Activated naive CD8-positive, alpha-beta T cell treated with anti-CD3 and anti-CD28 coated beads for 36 hours (primary cell): ENCODE results near the gene CD200R1L. TPM values are rescaled to one million over a fixed set of nuclear protein-coding genes. Genes with fewer than 3 reads are reported as not detected.

Experiments
- DNase-seq: peaks from one replicate; pipeline ENCODE4 v3.0.0; 2021
- H3K27ac Mint-ChIP-seq: one replicate; pipeline ENCODE4 v1.8.0; 2022; ENCODE audit warnings: mild to moderate bottlenecking, moderate library complexity, mixed read lengths
- H3K27me3 Mint-ChIP-seq: one replicate; pipeline ENCODE4 v1.8.0; 2022; ENCODE audit warnings: mild to moderate bottlenecking, mixed read lengths
- H3K36me3 Mint-ChIP-seq: one replicate; pipeline ENCODE4 v1.8.0; 2021; ENCODE audit warnings: mild to moderate bottlenecking, mixed read lengths
- H3K4me1 Mint-ChIP-seq: one replicate; pipeline ENCODE4 v1.8.0; 2021; ENCODE audit warnings: mixed read lengths
- H3K4me3 Mint-ChIP-seq: one replicate; pipeline ENCODE4 v1.8.0; 2022; ENCODE audit warnings: mild to moderate bottlenecking, moderate library complexity, mixed read lengths
- H3K9me3 Mint-ChIP-seq: one replicate; pipeline ENCODE4 v1.8.0; 2022; ENCODE audit warnings: mixed read lengths
- total RNA-seq, 2 experiments: library from RNA; stranded (reverse); gene quantifications; one replicate each; pipeline ENCODE4 v1.2.3, GENCODE V29; 2021

The CD200R1L gene
- total RNA-seq: not detected

- Mint-ChIP-seq H3K9me3 (peaks cover 26% of the 10 kb centered on the region), H3K4me3 (peak within 1 kb of the TSS; percentile 27), H3K27me3 (no peaks in the 10 kb centered on the region), H3K36me3 (peaks cover 22% of the 10 kb centered on the region), H3K27ac (peak within 1 kb of the TSS; percentile 80), H3K4me1 (peaks cover 24% of the 10 kb centered on the region)
- DNase-seq: no peak
Observed at GRCh38 chr3:112846764-112847163, at the start of gene CD200R1L. TSS of gene CD200R1L (minus strand) at chr3:112846864. CDS start at chr3:112829367, 17,497 bp downstream.

- Mint-ChIP-seq H3K4me1 (peaks cover under 1% of the 10 kb centered on the region), H3K27ac (no peak overlapping the region), H3K27me3 (no peaks in the 10 kb centered on the region), H3K9me3 (peaks cover 1% of the 10 kb centered on the region), H3K4me3 (no peak overlapping the region), H3K36me3 (no peaks in the 10 kb centered on the region)
- DNase-seq: no peak
Observed at GRCh38 chr3:112894258-112894657, 47.6 kb upstream of the CD200R1L start.

GRCh38 chr3:112889357-112889756 lies 42.7 kb upstream of the CD200R1L start:
- H3K27ac Mint-ChIP-seq: no peak overlapping the region
- no peaks in the 10 kb centered on the region for H3K27me3 Mint-ChIP-seq
- no peak overlapping the region for H3K4me3 Mint-ChIP-seq
- no peaks in the 10 kb centered on the region for H3K36me3 Mint-ChIP-seq
- DNase-seq: no peak
- peaks cover 1% of the 10 kb centered on the region for H3K9me3 Mint-ChIP-seq
- H3K4me1 Mint-ChIP-seq: peaks cover 2% of the 10 kb centered on the region

- Mint-ChIP-seq H3K27me3 (no peaks in the 10 kb centered on the region), H3K4me3 (no peak overlapping the region), H3K36me3 (no peaks in the 10 kb centered on the region), H3K9me3 (peaks cover 1% of the 10 kb centered on the region), H3K4me1 (peaks cover 2% of the 10 kb centered on the region), H3K27ac (no peak overlapping the region)
- no peak for DNase-seq
Observed at GRCh38 chr3:112888381-112889085, 41.9 kb upstream of the CD200R1L start.

- H3K4me1 Mint-ChIP-seq: peaks cover 2% of the 10 kb centered on the region
- no peaks in the 10 kb centered on the region for H3K36me3 Mint-ChIP-seq
- no peak overlapping the region for H3K27ac Mint-ChIP-seq
- no peaks in the 10 kb centered on the region for H3K27me3 Mint-ChIP-seq
- peaks cover 1% of the 10 kb centered on the region for H3K9me3 Mint-ChIP-seq
- no peak for DNase-seq
- no peak overlapping the region for H3K4me3 Mint-ChIP-seq
Observed at GRCh38 chr3:112884678-112885290, 38.1 kb upstream of the CD200R1L start.

- Mint-ChIP-seq H3K36me3 (no peaks in the 10 kb centered on the region), H3K9me3 (peaks cover 3% of the 10 kb centered on the region), H3K27ac (no peak overlapping the region), H3K4me3 (no peak overlapping the region), H3K27me3 (no peaks in the 10 kb centered on the region), H3K4me1 (no peaks in the 10 kb centered on the region)
- no peak for DNase-seq
Observed at GRCh38 chr3:112881891-112882290, 35.2 kb upstream of the CD200R1L start.

GRCh38 chr3:112875561-112875960 lies 28.9 kb upstream of the CD200R1L start:
- no peak overlapping the region for H3K4me3 Mint-ChIP-seq
- no peak overlapping the region for H3K27ac Mint-ChIP-seq
- DNase-seq: no peak
- peaks cover 15% of the 10 kb centered on the region for H3K9me3 Mint-ChIP-seq
- H3K36me3 Mint-ChIP-seq: peaks cover 2% of the 10 kb centered on the region
- H3K27me3 Mint-ChIP-seq: no peaks in the 10 kb centered on the region
- no peaks in the 10 kb centered on the region for H3K4me1 Mint-ChIP-seq

GRCh38 chr3:112874725-112875124 lies 28.1 kb upstream of the CD200R1L start:
- Mint-ChIP-seq H3K4me3 (no peak overlapping the region), H3K27ac (no peak overlapping the region), H3K9me3 (peaks cover 22% of the 10 kb centered on the region), H3K36me3 (peaks cover 6% of the 10 kb centered on the region), H3K4me1 (no peaks in the 10 kb centered on the region), H3K27me3 (no peaks in the 10 kb centered on the region)
- DNase-seq: no peak

- H3K36me3 Mint-ChIP-seq: peaks cover 8% of the 10 kb centered on the region
- no peak overlapping the region for H3K4me3 Mint-ChIP-seq
- no peaks in the 10 kb centered on the region for H3K27me3 Mint-ChIP-seq
- DNase-seq: no peak
- peaks cover 26% of the 10 kb centered on the region for H3K9me3 Mint-ChIP-seq
- no peak overlapping the region for H3K27ac Mint-ChIP-seq
- H3K4me1 Mint-ChIP-seq: no peaks in the 10 kb centered on the region
Observed at GRCh38 chr3:112873632-112874031, 27.0 kb upstream of the CD200R1L start.

GRCh38 chr3:112871735-112872134 lies 25.1 kb upstream of the CD200R1L start:
- no peaks in the 10 kb centered on the region for H3K4me1 Mint-ChIP-seq
- no peaks in the 10 kb centered on the region for H3K27me3 Mint-ChIP-seq
- H3K4me3 Mint-ChIP-seq: no peak overlapping the region
- H3K36me3 Mint-ChIP-seq: peaks cover 8% of the 10 kb centered on the region
- DNase-seq: no peak
- peaks cover 24% of the 10 kb centered on the region for H3K9me3 Mint-ChIP-seq
- no peak overlapping the region for H3K27ac Mint-ChIP-seq

- Mint-ChIP-seq H3K4me1 (no peaks in the 10 kb centered on the region), H3K9me3 (peaks cover 16% of the 10 kb centered on the region), H3K27me3 (no peaks in the 10 kb centered on the region), H3K27ac (no peak overlapping the region), H3K4me3 (no peak overlapping the region), H3K36me3 (peaks cover 6% of the 10 kb centered on the region)
- no peak for DNase-seq
Observed at GRCh38 chr3:112865757-112866156, 19.1 kb upstream of the CD200R1L start.

- Mint-ChIP-seq H3K27ac (no peak overlapping the region), H3K27me3 (no peaks in the 10 kb centered on the region), H3K36me3 (peaks cover 8% of the 10 kb centered on the region), H3K4me3 (no peak overlapping the region), H3K9me3 (peaks cover 12% of the 10 kb centered on the region), H3K4me1 (peaks cover 23% of the 10 kb centered on the region)
- DNase-seq: no peak
Observed at GRCh38 chr3:112860898-112861297, 14.2 kb upstream of the CD200R1L start.

GRCh38 chr3:112858410-112859069 lies 11.9 kb upstream of the CD200R1L start:
- Mint-ChIP-seq H3K4me1 (peaks cover 23% of the 10 kb centered on the region), H3K27me3 (no peaks in the 10 kb centered on the region), H3K4me3 (peak overlapping the region; percentile 61), H3K36me3 (peaks cover 10% of the 10 kb centered on the region), H3K27ac (peak overlapping the region; percentile 86), H3K9me3 (peaks cover 24% of the 10 kb centered on the region)
- DNase-seq: peak; percentile 17

GRCh38 chr3:112857526-112857925 lies 10.9 kb upstream of the CD200R1L start:
- no peak for DNase-seq
- H3K9me3 Mint-ChIP-seq: peaks cover 25% of the 10 kb centered on the region
- H3K4me3 Mint-ChIP-seq: no peak overlapping the region
- no peak overlapping the region for H3K27ac Mint-ChIP-seq
- no peaks in the 10 kb centered on the region for H3K27me3 Mint-ChIP-seq
- H3K36me3 Mint-ChIP-seq: peaks cover 10% of the 10 kb centered on the region
- H3K4me1 Mint-ChIP-seq: peaks cover 23% of the 10 kb centered on the region

- H3K27me3 Mint-ChIP-seq: no peaks in the 10 kb centered on the region
- no peak overlapping the region for H3K27ac Mint-ChIP-seq
- no peak for DNase-seq
- H3K9me3 Mint-ChIP-seq: peaks cover 34% of the 10 kb centered on the region
- no peak overlapping the region for H3K4me3 Mint-ChIP-seq
- H3K36me3 Mint-ChIP-seq: peaks cover 13% of the 10 kb centered on the region
- H3K4me1 Mint-ChIP-seq: peaks cover 23% of the 10 kb centered on the region
Observed at GRCh38 chr3:112856537-112856936, 9.9 kb upstream of the CD200R1L start.
